Activated CD4-positive, CD25-positive, alpha-beta regulatory T cell treated with anti-CD3 and anti-CD28 coated beads, Interleukin-2, amount 50 U/mL, for 72 hours (primary cell): ENCODE measurements around the gene WASF2.
"Not testable (repeated sequence)": the region's sequence is repeated elsewhere in the genome, so short reads cannot be mapped to it uniquely, and the experiment has no call there.

Experiments used
- DNase-seq: peaks from one replicate; pipeline ENCODE4 v3.0.0; 2021

Gene WASF2

GRCh38 chr1:27521861-27522431 is 32.0 kb upstream of the WASF2 start:
- no peak for DNase-seq

GRCh38 chr1:27521336-27521831 is 31.4 kb upstream of the WASF2 start:
- peak; percentile 42 for DNase-seq

GRCh38 chr1:27520651-27521050 is 30.7 kb upstream of the WASF2 start:
- DNase-seq: no peak

- no peak for DNase-seq
These were observed 29.6 kb upstream of the WASF2 start for GRCh38 chr1:27519331-27520258.

GRCh38 chr1:27518808-27519207 is 28.8 kb upstream of the WASF2 start:
- DNase-seq: no peak

GRCh38 chr1:27517907-27518718 is 28.1 kb upstream of the WASF2 start:
- no peak for DNase-seq

GRCh38 chr1:27517301-27517700 is 27.3 kb upstream of the WASF2 start:
- DNase-seq: no peak

- no peak for DNase-seq
These were observed 25.7 kb upstream of the WASF2 start for GRCh38 chr1:27515626-27516025.

GRCh38 chr1:27513958-27514357 is 24.0 kb upstream of the WASF2 start:
- DNase-seq: no peak

- no peak for DNase-seq
These were observed 23.6 kb upstream of the WASF2 start for GRCh38 chr1:27513528-27513927.

GRCh38 chr1:27509127-27510080 is 19.4 kb upstream of the WASF2 start:
- no peak for DNase-seq

- no peak for DNase-seq
These were observed 18.1 kb upstream of the WASF2 start for GRCh38 chr1:27507960-27508665.

- no peak for DNase-seq
These were observed 16.7 kb upstream of the WASF2 start for GRCh38 chr1:27506703-27507102.

- DNase-seq: no peak
These were observed 15.4 kb upstream of the WASF2 start for GRCh38 chr1:27505420-27505680.

- no peak for DNase-seq
These were observed 14.8 kb upstream of the WASF2 start for GRCh38 chr1:27504588-27505419.

GRCh38 chr1:27503844-27504587 is 14.0 kb upstream of the WASF2 start:
- no peak for DNase-seq

GRCh38 chr1:27503033-27503432 is 13.1 kb upstream of the WASF2 start:
- DNase-seq: no peak

GRCh38 chr1:27501159-27501558 is 11.2 kb upstream of the WASF2 start:
- DNase-seq: not testable (repeated sequence)

- DNase-seq: no peak
These were observed 9.2 kb upstream of the WASF2 start for GRCh38 chr1:27499142-27499541.

GRCh38 chr1:27496604-27497155 is 6.7 kb upstream of the WASF2 start:
- DNase-seq: no peak
